OCI-LY7 (cell line): ENCODE data around the gene MAPT.

Experiments used
- EZH2phosphoT487 ChIP-seq: fragments of 200-600 bp; sonication (generic); IDR thresholded peaks from 2 replicates; pipeline ENCODE4 v1.6.1; 2018; ENCODE audit warnings: low read depth, borderline replicate concordance, mild to moderate bottlenecking, mixed run types, antibody characterized with exemption, low read length, moderate library complexity, mixed read lengths
- TF ChIP-seq, protein P1 (sequence below): fragments of 200-600 bp; sonication (generic); conservative IDR thresholded peaks from 2 replicates; pipeline ENCODE4 v1.5.1; 2014; ENCODE audit warnings: mild to moderate bottlenecking, antibody characterized with exemption, low read length, moderate library complexity, mixed read lengths

DNA sequence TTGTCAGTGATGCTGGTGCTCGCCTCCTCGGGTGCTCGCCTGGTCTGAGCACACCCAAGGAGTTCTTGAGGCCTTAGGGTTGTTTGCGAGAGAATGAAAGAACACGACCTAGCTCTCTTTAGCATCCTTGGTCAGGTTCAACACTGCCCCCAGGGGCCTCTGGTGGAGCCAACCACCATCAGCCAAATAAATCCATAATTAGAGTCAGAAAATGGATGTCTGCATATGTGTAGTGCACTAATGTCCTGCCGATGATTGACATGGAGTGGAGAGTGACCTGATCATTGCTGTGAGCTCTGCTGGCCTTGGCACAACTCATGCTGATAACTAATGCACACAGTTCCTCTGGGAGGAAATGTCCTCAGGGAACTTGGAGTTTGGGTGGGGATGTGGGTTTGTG is 96.5 kb downstream of the MAPT start:
- TF ChIP-seq, protein P1, sequence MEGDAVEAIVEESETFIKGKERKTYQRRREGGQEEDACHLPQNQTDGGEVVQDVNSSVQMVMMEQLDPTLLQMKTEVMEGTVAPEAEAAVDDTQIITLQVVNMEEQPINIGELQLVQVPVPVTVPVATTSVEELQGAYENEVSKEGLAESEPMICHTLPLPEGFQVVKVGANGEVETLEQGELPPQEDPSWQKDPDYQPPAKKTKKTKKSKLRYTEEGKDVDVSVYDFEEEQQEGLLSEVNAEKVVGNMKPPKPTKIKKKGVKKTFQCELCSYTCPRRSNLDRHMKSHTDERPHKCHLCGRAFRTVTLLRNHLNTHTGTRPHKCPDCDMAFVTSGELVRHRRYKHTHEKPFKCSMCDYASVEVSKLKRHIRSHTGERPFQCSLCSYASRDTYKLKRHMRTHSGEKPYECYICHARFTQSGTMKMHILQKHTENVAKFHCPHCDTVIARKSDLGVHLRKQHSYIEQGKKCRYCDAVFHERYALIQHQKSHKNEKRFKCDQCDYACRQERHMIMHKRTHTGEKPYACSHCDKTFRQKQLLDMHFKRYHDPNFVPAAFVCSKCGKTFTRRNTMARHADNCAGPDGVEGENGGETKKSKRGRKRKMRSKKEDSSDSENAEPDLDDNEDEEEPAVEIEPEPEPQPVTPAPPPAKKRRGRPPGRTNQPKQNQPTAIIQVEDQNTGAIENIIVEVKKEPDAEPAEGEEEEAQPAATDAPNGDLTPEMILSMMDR, result peak; percentile 36; the same call in 1 of the 2 replicates
- no peak for TF ChIP-seq EZH2phosphoT487
